Calu3 (cell line): Measurements from ENCODE around the gene CPPED1. TPM values are rescaled to one million over a fixed set of nuclear protein-coding genes. Genes with fewer than 3 reads are reported as not detected.

ENCODE experiments used
- BruUV-seq: library from RNA; stranded (reverse); fragments of 400-500 nt; replicated peaks from 2 replicates; lab custom pipeline; 2021; lab: Mats Ljungman, UMichigan
- CTCF ChIA-PET: fragments of 300-600 bp; sonication (Branson Sonifier 250); formaldehyde crosslinking; loops from one replicate; lab custom pipeline; 2022; ENCODE audit warnings: antibody characterized with exemption; lab: Charles Lee
- DNase-seq: peaks from one replicate; pipeline ENCODE4 v3.0.0; 2022
- H3K27ac Mint-ChIP-seq: one replicate; pipeline ENCODE4 v1.8.0; 2022; ENCODE audit warnings: mixed read lengths; ENCODE audit not compliant: unreplicated experiment
- H3K27me3 Mint-ChIP-seq: one replicate; pipeline ENCODE4 v1.8.0; 2022; ENCODE audit warnings: mixed read lengths; ENCODE audit not compliant: unreplicated experiment
- H3K36me3 Mint-ChIP-seq: one replicate; pipeline ENCODE4 v1.8.0; 2022; ENCODE audit warnings: mild to moderate bottlenecking, moderate library complexity, mixed read lengths; ENCODE audit not compliant: insufficient read depth, unreplicated experiment
- H3K4me1 Mint-ChIP-seq: one replicate; pipeline ENCODE4 v1.8.0; 2022; ENCODE audit warnings: mild to moderate bottlenecking, low read depth, mixed read lengths; ENCODE audit not compliant: unreplicated experiment
- H3K4me3 Mint-ChIP-seq: one replicate; pipeline ENCODE4 v1.8.0; 2022; ENCODE audit warnings: mild to moderate bottlenecking, low read depth, moderate library complexity, mixed read lengths; ENCODE audit not compliant: unreplicated experiment
- H3K9me3 Mint-ChIP-seq: one replicate; pipeline ENCODE4 v1.8.0; 2022; ENCODE audit warnings: low read depth, mixed read lengths; ENCODE audit not compliant: unreplicated experiment
- intact Hi-C: fragments of 100-400 bp; cut with micrococcal nuclease; formaldehyde crosslinking; loops from one replicate; pipeline ENCODE4 v1.10.0; 2022; ENCODE audit not compliant: unreplicated experiment
- total RNA-seq: library from RNA; stranded (reverse); gene quantifications from 2 replicates; pipeline ENCODE4 v1.2.3, GENCODE V29; 2022
- TF ChIP-seq, protein P1 (sequence below): fragments of 200-600 bp; IDR thresholded peaks from one replicate; pipeline ENCODE4 v1.8.0; 2022; ENCODE audit warnings: antibody characterized with exemption; ENCODE audit not compliant: unreplicated experiment

CPPED1 gene
- total RNA-seq, 1 experiment from 2014 or later: not detected

- H3K4me3 Mint-ChIP-seq: no peak overlapping the region
- TF ChIP-seq, protein P1, sequence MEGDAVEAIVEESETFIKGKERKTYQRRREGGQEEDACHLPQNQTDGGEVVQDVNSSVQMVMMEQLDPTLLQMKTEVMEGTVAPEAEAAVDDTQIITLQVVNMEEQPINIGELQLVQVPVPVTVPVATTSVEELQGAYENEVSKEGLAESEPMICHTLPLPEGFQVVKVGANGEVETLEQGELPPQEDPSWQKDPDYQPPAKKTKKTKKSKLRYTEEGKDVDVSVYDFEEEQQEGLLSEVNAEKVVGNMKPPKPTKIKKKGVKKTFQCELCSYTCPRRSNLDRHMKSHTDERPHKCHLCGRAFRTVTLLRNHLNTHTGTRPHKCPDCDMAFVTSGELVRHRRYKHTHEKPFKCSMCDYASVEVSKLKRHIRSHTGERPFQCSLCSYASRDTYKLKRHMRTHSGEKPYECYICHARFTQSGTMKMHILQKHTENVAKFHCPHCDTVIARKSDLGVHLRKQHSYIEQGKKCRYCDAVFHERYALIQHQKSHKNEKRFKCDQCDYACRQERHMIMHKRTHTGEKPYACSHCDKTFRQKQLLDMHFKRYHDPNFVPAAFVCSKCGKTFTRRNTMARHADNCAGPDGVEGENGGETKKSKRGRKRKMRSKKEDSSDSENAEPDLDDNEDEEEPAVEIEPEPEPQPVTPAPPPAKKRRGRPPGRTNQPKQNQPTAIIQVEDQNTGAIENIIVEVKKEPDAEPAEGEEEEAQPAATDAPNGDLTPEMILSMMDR: no peak
- no peaks in the 10 kb centered on the region for H3K27me3 Mint-ChIP-seq
- no TSS peak for BruUV-seq
- no peaks in the 10 kb centered on the region for H3K4me1 Mint-ChIP-seq
- no peak overlapping the region for H3K27ac Mint-ChIP-seq
- H3K9me3 Mint-ChIP-seq: no peaks in the 10 kb centered on the region
- intact Hi-C loops: no loop called here
- DNase-seq: no peak
- CTCF ChIA-PET: interaction anchor here (0.6 kb wide), 1 partner anchor 509 kb away, joined by 3 read pairs; no protein-coding TSS in a partner anchor
- H3K36me3 Mint-ChIP-seq: no peaks in the 10 kb centered on the region
These were observed 25.6 kb upstream of the CPPED1 start for GRCh38 chr16:12829096-12829888.

DNA sequence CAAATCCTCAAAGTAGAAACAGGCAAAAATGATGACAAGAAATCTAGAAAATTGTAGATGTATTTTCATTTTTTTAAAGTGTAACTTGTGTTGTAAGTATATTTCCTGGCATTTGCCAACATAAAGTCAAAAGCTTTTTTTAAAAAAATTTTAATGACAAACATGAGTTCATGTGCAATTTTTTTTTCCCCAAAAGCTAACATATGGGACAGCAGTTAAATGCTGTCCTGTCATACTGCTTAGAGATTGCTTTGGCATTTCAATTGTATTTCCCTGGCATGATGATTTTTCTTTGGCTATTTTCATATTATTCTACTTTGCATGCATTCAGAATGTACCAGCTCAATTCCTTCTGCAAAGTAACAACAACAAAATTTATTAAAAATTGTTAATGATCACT lies 24.5 kb upstream of the CPPED1 start:
- DNase-seq: no peak
- Mint-ChIP-seq H3K36me3 (no peaks in the 10 kb centered on the region), H3K9me3 (no peaks in the 10 kb centered on the region), H3K4me3 (no peak overlapping the region), H3K27me3 (no peaks in the 10 kb centered on the region), H3K4me1 (no peaks in the 10 kb centered on the region), H3K27ac (no peak overlapping the region)
- intact Hi-C loops: no loop called here
- BruUV-seq: no TSS peak
- CTCF ChIA-PET: no interaction called here
- TF ChIP-seq, protein P1: no peak

DNA sequence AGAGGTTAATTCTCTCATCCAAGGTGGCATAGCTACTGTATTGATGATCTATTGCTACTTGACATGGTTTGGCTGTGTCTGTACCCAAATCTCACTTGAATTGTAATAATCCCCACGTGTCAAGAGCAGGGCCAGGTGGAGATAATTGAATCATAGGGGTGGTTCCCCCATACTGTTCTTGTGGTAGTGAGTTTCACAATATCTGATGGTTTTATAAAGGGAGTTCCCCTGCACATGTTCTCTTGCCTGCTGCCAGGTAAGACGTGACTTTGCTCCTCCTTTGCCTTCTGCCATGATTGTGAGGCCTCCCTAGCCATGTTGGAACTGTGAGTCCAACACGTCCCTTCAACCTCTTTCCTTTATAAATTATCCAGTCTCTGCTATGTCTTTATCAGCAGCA lies 22.9 kb upstream of the CPPED1 start:
- Mint-ChIP-seq H3K4me3 (no peak overlapping the region), H3K9me3 (no peaks in the 10 kb centered on the region), H3K27ac (no peak overlapping the region), H3K27me3 (no peaks in the 10 kb centered on the region), H3K4me1 (no peaks in the 10 kb centered on the region), H3K36me3 (no peaks in the 10 kb centered on the region)
- no peak for DNase-seq
- TF ChIP-seq, protein P1: no peak
- intact Hi-C loops: no loop called here
- CTCF ChIA-PET: no interaction called here
- BruUV-seq: no TSS peak

DNA sequence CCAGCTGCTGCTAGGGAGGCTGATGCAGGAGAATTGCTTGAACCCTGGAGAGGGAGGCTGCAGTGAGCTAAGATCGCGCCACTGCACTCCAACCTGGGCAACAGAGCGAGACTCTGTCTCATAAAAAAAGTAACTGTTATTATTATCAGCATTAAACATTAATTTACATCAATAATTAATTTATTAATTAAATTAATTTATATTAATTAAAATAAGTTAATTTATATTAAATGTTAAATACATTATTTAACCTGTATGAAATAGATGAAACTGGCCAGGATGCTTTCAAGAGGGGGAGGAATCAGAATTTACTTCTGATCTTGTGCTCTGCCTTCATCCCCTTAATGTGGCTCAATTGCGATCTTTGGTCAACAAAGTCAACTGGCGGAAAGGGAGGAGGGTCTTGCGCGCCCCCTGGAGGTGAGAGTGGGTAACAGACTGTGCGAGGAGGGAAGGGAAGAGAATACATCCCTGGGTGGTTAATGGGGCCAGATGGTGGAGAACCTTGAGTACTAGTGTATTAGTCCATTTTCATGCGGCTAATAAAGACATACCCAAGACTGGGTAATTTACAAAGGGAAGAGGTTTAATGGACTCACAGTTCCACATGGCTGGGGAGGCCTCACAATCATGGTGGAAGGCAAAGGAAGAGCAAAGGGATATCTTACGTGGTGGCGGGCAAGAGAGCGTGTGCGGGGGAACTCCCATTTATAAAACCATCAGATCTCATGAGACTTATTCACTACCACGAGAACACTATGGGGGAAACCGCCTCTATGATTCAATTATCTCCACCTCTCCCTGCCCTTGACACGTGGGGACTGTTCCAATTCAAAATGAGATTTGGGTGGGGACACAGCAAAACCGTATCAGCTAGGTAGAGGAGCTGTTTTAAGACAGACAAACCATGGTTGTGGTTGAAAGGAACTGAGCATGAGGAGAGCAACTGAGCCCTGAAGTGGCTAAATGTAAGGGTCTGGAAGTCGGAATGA lies 15.7 kb upstream of the CPPED1 start:
- peak; percentile 70 for DNase-seq
- H3K36me3 Mint-ChIP-seq: no peaks in the 10 kb centered on the region
- H3K27ac Mint-ChIP-seq: no peak overlapping the region
- no peak overlapping the region for H3K4me3 Mint-ChIP-seq
- no peaks in the 10 kb centered on the region for H3K27me3 Mint-ChIP-seq
- TF ChIP-seq, protein P1: peak; percentile 59
- CTCF ChIA-PET: no interaction called here
- BruUV-seq: no TSS peak
- intact Hi-C loops: loop anchor here (1.0 to 5.0 kb wide), 3 partner anchors 245 to 477 kb away; no protein-coding TSS in a partner anchor
- H3K9me3 Mint-ChIP-seq: peaks cover 9% of the 10 kb centered on the region
- no peaks in the 10 kb centered on the region for H3K4me1 Mint-ChIP-seq
